NCI-H187 treated with DMSO at 0.1 percent for 48 hours (cell line): ENCODE measurements around the gene RTKN.
"Not testable (repeated sequence)": the region's sequence is repeated elsewhere in the genome, so short reads cannot be mapped to it uniquely, and the experiment has no call there.

Experiments
- DNase-seq: peaks from one replicate; lab custom pipeline; 2025; lab: John Stamatoyannopoulos, UW

The RTKN gene

GRCh38 chr2:74436848-74437695 lies 4.7 kb downstream of the RTKN start:
- no peak for DNase-seq

DNA sequence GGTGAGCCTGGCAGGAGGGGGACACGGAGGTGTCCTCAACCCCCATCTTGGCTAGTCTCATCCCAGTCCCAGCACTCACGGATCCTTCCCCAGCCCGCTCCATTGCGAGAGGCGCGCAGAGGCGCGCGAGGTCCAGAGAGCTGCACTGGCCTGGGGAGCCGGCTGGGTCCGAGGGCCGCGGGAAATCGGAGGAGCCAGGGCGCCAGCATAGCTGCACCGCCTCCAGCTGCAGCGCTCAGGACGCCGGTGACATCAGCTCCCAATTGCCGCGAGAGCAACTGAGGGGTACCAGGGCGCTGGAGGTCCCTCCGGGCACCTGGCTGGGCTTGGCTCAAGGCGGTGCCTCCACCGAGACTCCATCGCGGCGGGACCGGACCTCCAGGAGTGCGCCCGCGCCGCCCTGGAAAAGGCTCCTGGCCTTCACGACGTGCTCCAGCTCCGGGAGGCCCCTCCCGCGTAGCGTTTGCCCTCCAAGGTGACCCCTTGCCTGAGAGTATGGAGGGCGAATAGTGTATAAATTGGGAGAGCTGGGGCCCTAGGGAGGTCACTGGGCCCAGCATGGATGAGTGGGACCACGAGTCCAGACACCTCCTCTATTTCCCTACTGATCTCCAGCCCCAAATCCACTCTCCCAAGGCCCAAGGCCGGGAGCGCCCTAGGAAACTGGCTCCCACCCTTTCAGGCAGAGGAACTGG lies 5.5 kb downstream of the RTKN start:
- no peak for DNase-seq

- no peak for DNase-seq
Observed at GRCh38 chr2:74430502-74430901, 11.2 kb downstream of the RTKN start.

DNA sequence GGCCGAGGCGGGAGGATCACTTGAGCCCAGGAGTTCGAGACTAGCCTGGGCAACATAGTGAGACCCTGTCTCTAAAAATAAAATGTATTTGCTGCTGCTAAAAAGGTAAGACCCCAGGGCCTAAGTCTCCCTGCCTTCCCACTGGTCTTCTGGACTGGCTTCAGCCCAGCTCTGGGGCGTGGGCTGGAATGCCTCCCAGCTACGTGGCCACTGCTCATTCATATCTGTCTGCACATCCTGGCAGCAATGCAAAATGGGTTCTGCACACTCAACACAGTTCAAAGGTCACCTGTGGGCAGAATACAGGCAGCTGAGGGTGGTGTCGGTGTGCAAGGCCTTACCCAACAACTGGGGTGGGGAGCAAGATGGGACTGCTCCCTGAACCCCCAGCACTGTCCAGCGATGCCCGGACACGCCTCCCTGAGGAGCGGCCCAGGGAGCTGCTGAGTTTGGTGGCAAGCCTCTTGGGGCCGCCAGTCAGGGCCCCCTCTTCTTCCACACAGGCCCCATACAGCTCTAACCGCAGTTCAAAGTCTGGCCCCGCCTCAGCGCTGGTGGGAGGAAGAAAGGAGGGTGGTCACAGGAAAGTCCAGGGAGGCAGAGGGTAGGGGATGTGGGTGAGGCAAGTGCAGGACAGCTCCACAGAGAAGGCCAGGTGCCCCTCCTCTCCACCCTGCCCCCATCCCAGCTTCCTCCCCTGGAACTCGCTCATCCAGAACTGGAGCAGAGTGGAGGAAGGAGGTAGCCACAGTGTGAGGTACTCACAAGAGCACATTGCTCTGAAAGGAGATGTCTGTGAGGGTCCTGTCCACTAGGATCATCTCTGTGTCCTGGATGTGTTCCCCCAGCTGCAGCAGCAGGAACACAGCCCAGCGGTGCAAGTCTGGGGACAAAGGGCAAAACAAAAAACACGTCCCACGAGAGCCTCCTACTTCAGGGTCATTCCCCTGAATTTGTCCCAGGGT lies 12.0 kb downstream of the RTKN start:
- DNase-seq, result no peak

DNA sequence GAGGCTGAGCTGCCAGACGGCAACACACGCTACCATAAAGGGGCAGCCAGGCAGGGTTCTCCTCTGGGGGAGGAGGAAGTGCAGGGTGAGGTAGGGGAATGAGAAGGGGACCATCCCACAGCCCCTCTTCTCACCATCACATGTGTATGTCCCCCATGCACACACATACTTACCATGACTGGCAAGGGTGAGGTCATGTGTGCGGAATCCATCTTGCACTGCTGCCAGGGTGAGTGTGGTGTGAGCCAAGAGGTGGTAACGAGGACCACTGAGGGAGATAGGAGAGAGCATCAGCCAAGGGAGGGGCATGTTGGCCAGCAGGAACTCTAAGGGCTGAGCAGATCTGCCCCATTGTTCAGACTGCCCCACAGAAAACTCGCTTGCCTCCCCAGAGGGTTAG lies 13.1 kb downstream of the RTKN start:
- no peak for DNase-seq

DNA sequence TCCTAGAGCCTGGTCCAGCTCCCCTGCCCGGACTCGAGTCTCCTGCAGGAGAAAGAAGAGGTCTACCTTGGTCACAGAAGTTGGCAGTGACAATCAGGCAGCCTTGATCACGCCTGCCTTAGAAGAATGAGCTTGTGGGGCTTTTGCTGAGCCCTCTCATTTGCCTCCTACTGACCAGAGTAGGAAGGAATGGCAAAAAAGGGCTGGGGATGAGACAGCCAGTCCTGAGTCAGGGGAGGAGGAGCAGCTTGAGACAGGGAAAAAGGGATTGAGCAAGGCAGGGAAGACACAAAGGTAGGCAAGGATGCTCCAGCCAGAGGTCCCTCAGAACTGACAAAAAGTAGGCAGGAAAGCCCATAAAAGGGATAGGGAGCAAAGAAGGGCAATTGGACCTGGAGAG lies 14.2 kb downstream of the RTKN start:
- DNase-seq, result no peak

DNA sequence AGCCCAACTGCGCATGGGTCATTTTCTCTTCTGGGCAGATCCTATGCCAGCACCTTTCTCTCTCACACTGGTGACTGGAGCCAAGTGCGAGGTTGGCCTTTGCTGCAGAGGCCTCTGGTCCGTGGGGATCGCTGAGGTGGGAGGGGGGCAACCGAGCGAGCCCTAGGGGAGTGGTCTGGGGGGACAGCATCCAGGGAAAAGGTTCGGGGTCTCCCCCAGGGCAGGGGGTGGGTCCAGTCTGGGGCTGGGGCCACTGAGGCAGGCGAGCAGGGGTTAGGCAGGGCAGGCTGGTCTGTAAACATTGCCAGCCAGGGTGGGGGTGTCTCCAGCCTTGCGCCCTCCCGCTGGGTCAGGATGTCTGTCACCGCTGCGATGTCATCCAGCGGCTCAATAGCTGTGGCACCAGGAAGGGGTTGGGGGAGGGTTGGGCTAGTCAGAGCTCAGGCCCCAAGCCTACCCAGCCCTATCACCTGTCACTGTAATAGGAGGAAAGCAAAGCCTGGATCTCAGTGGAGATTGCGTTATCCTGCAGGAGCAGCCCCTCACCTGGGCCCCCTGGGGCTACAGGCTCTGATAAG lies 15.5 kb downstream of the RTKN start:
- no peak for DNase-seq

- DNase-seq, result no peak
Observed at GRCh38 chr2:74425523-74425922, 16.2 kb downstream of the RTKN start.

DNA sequence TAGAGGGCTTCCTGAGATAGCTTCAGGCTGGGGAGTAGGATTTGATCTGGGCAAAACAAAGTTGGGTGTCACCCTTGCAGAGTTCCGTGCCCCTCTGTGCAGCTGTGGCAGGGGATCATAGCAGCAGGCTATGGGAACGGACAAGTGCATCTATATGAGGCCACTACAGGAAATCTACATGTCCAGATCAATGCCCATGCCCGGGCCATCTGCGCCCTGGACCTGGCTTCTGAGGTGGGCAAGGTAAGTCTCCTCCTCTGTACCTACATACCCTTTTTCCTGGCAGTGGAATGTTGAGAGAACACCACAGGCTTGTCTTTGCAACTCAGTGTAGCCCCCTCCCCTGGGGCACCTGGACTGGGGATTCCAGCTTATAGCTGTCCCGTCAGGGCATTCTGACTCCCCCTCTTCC lies 16.7 kb downstream of the RTKN start:
- DNase-seq, result no peak

DNA sequence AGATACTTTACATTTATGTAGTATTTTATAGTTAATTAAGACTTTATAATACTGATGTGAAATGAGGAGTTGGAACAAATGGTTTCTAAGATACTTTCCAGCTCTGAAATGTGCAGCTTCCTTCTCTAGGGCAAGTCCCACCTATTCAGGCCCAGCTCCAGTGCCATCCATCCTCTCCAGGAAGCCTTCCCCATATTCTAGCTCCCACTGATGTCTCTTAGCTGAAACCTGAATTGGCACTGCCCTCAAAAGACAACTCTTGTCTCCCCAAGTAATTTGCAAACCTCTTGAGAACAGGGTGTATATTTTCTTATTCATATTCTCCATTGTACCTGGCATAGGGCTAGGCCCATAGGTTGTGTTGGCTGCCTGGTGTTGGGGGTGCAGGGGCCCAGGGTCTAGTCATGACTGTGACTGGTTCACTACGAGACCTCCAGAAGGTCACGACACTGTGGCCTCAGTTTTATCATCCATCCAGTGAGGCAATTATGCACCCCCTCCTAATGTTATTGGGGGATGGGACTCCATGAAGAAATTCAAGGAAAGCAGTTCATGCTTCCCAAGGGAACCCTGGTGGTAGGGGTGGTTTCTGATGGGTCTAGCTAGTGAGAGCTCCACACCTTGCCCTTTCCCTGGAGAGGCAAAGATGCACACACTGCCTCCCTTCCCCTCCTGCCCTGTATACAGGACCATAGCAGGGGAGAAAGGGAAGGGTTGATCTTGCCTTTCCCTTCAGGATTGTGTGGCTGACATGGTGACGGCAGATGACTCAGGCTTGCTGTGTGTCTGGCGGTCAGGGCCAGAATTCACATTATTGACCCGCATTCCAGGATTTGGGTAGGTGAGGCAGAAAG lies 17.4 kb downstream of the RTKN start:
- no peak for DNase-seq

GRCh38 chr2:74423231-74424095 lies 18.3 kb downstream of the RTKN start:
- DNase-seq, result no peak

GRCh38 chr2:74421221-74421870 lies 20.4 kb downstream of the RTKN start, which contains the start of the genes C2orf81 and WDR54:
Gene C2orf81, minus strand, starts transcription at chr2:74421619. Its CDS starts 59 bp downstream, at chr2:74421560.
Gene WDR54, plus strand, starts transcription at chr2:74421730. Its CDS starts 424 bp downstream, at chr2:74422154.
- DNase-seq, result peak; percentile 50

DNA sequence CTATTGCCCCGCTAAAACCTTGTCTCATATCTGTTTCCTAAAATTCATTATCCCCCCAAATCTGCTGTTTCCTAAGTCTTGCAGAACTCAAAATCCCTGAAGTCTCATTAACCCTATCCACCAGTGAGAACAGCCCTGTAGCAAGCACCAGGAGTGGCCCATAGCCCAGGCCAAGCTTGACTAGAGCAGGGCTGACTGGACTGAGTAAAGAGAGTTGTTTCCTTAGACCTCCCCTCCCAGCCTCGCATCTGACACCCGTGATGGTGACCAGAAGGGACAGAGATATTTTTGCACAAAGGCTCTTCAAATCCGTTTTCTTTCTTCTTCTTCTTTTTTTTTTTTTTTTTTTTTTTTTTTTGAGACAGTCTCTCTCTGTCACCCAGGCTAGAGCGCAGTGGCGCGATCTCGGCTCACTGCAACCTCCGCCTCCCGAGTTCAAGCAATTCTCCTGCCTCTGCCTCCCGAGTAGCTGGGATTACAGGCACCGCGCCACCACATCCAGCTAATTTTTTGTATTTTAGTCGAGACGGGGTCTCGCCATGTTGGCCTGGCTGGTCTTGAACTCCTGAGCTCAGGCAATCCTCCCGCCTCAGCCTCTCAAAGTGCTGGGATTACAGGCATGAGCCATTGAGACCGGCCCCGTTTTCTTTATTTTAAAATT lies 21.2 kb downstream of the RTKN start:
- DNase-seq, result not testable (repeated sequence)

DNA sequence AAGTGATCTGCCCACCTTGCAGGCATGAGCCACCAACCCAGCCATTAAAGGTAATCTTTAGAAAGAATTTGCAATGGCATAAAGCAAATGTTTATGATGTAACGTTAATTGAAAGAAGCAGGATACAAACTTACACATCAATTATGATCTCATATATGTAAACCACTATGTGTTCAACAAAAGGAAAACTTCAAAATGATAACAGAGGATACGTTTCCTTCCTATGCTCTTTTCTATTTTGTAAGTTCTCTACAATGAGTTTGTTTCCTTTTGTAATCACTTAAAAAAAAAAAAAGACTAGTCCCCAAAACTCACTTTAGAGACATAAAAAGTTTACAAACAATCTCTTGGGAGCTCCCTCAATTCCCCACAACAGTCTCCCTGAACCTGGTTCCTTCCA lies 21.7 kb downstream of the RTKN start:
- no peak for DNase-seq

- DNase-seq, result no peak
Observed at GRCh38 chr2:74419345-74419744, 22.4 kb downstream of the RTKN start.

DNA sequence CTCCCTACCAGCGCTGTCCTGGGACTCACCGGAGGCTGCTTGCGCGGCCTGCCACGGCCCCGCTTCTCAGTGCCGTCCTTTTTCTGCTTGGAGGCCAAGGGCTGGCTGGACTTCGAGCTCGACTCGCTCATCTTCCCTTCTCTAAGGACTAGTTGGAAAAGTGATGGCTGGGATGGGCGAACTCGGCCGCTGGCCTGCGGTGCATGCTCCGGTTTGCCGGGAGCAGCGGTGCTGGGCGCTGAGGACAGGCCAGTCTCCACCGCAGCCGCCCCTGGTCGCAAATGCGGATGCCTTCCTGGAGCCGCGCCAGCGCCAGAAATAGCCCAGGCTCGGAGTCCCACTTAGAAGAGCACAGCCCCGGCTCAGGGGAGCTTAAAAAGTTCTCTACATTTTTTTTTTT lies 23.4 kb downstream of the RTKN start:
- DNase-seq, result no peak

DNA sequence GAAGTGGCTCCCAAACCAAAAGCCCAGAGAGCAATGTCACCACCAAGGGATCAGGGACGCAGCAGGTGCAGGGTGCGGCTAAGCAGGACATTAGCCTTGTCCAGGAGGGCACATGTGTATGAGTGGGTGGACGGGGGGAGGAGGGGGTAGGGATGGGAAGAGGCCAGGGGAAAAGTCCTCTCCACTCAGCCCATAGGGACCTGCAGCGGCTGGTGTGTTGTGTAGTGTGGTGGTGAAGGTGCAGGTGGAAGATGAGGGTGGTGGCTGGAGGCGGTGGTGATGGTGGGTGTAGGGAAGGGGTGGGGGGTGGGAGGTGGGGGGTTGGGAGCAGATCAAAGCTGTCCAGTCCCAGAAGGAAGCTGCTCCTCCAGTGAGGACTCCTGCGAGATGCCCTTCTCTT lies 24.0 kb downstream of the RTKN start:
- DNase-seq, result no peak

GRCh38 chr2:74417197-74417596 lies 24.5 kb downstream of the RTKN start:
- no peak for DNase-seq

- no peak for DNase-seq
Observed at GRCh38 chr2:74416778-74417177, 25.0 kb downstream of the RTKN start.
